CD4-positive, alpha-beta T cell (primary cell): ENCODE data around the gene NME2. TPM values are rescaled to one million over a fixed set of nuclear protein-coding genes. Genes with fewer than 3 reads are reported as not detected.

Experiments
- ATAC-seq: fragments of 200-7000 bp; cut with Tn5 transposase; one replicate; pipeline ENCODE4 v1.10.0; 2022; ENCODE audit warnings: mild to moderate bottlenecking; ENCODE audit not compliant: poor library complexity
- CTCF ChIA-PET: fragments of 350-600 bp; sonication (Branson Sonifier 250); formaldehyde crosslinking; loops from one replicate; lab custom pipeline; 2021; ENCODE audit warnings: antibody characterized with exemption, inconsistent platforms; lab: Charles Lee
- POLR2A ChIA-PET: fragments of 350-600 bp; sonication (Branson Sonifier 250); formaldehyde crosslinking; loops from one replicate; lab custom pipeline; 2021; ENCODE audit warnings: antibody characterized with exemption, inconsistent platforms; lab: Charles Lee
- DNase-seq, 14 experiments: peaks; one replicate each; pipeline ENCODE4 v3.0.0-alpha.2; 2013 to 2020; ENCODE audit warnings: mixed read lengths in 2 of 14
- H3K27ac ChIP-seq, 2 donors: one replicate each; pipeline versions ENCODE4 v1.5.1 to v1.7.0; 2013; ENCODE audit warnings: low read length in 2 of 2, low read depth in 1 of 2, mild to moderate bottlenecking in 1 of 2
- H3K27me3 ChIP-seq, 2 experiments: 1 replicate in 1 of 2; 2 replicates in 1 of 2; pipeline versions ENCODE4 v1.6.1 to v1.7.0; 2013; ENCODE audit warnings: low read length in 2 of 2, control low read depth in 1 of 2, mild to moderate bottlenecking in 1 of 2, moderate library complexity in 1 of 2; ENCODE audit not compliant: insufficient read depth in 2 of 2, control insufficient read depth in 1 of 2
- H3K36me3 ChIP-seq: one replicate; pipeline ENCODE4 v1.6.1; 2013; ENCODE audit warnings: low read length, control low read depth; ENCODE audit not compliant: insufficient read depth
- H3K4me1 ChIP-seq: one replicate; pipeline ENCODE4 v1.6.1; 2013; ENCODE audit warnings: low read length, control low read depth; ENCODE audit not compliant: insufficient read depth
- H3K4me3 ChIP-seq: one replicate; pipeline ENCODE4 v1.5.1; 2013; ENCODE audit warnings: mild to moderate bottlenecking, low read length, moderate library complexity
- H3K9me3 ChIP-seq, 2 experiments: 1 replicate in 1 of 2; 2 replicates in 1 of 2; pipeline versions ENCODE4 v1.6.1 to v1.7.0; 2013; ENCODE audit warnings: low read length in 2 of 2, mild to moderate bottlenecking in 2 of 2, control low read depth in 1 of 2, moderate library complexity in 1 of 2; ENCODE audit not compliant: control insufficient read depth in 1 of 2, insufficient read depth in 1 of 2
- H3K27ac Mint-ChIP-seq: one replicate; pipeline ENCODE4 v1.8.0; 2020; ENCODE audit warnings: mixed read lengths
- H3K27me3 Mint-ChIP-seq: one replicate; pipeline ENCODE4 v1.8.0; 2021; ENCODE audit warnings: mixed read lengths
- H3K36me3 Mint-ChIP-seq: one replicate; pipeline ENCODE4 v1.8.0; 2021; ENCODE audit warnings: low read depth, mixed read lengths
- H3K4me1 Mint-ChIP-seq: one replicate; pipeline ENCODE4 v1.8.0; 2021; ENCODE audit warnings: low read depth, mixed read lengths
- H3K4me3 Mint-ChIP-seq: one replicate; pipeline ENCODE4 v1.8.0; 2020; ENCODE audit warnings: mild to moderate bottlenecking, mixed read lengths
- H3K9me3 Mint-ChIP-seq: one replicate; pipeline ENCODE4 v1.8.0; 2020; ENCODE audit warnings: mixed read lengths
- intact Hi-C, 2 experiments: fragments of 100-400 bp; cut with DNase I in 1 of 2; cut with micrococcal nuclease in 1 of 2; formaldehyde crosslinking; loops; one replicate each; pipeline versions ENCODE4 v1.15.1 to v1.9.0; 2023 to 2025; cut with DNase I, micrococcal nuclease
- total RNA-seq, 174 experiments: library from RNA in 2 of 174; stranded (reverse) in 2 of 174; gene quantifications; one replicate each; pipeline ENCODE4 v1.2.3 and lab custom pipeline; 2021 to 2026
- TF ChIP-seq, protein P1 (sequence below): fragments of 200-600 bp; IDR thresholded peaks from one replicate; pipeline ENCODE4 v1.8.0; 2022; ENCODE audit warnings: antibody characterized with exemption, mild to moderate bottlenecking

NME2 gene
- total RNA-seq, 2 experiments from 2014 or later, result 135 to 138 TPM

DNA sequence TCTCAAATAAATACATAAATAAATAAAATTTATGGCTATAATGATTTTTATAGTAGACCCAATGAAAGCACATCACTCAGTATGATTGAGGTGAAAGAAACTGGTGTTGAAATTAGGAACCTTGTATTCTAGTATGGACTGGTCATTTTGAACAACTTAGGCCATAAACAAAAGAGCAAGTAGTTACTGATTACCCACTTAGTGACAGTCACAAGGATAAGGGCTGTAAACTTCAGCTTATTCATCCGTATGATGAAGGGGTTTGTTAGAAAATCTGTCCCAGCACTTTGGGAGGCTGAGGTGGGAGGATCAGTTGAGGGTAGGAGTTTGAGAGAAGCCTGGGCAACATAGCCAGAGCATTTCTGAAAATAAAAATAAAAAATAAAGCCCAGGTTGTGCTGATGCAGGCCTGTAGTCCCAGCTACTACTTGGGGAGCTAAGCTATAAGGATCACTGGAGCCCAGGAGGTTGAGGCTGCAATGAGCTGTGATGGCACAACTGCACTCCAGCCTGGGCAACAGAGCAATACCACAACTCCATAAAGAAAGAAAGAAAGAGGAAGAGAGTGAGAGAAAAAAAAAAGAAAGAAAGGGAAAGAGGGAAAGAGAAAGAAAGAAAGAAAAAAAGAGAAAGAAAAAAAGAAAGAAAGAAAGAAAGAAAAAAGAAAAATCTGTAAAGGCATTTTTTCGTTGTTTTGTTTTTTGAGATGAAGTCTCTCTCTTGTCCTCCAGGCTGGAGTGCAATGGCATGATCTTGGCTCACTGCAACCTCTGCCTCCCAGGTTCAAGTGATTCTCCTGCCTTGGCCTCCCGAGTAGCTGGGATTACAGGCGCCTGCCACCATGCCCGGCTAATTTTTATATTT, 41.3 kb upstream of the NME2 start:
- ChIA-PET CTCF (interaction anchor here (0.6 to 6.0 kb wide), 3 partner anchors 28 to 124 kb away, joined by 3 to 43 read pairs (median 3); partner anchors contain the start of gene NME1), POLR2A (no interaction called here)
- Histone ChIP-seq H3K36me3 (no peaks in the 10 kb centered on the region), H3K27ac (no peak overlapping the region), H3K4me1 (peaks cover 14% of the 10 kb centered on the region), H3K27me3 (no peaks in the 10 kb centered on the region), H3K9me3 (no peaks in the 10 kb centered on the region), H3K4me3 (no peak overlapping the region)
- TF ChIP-seq, protein P1, sequence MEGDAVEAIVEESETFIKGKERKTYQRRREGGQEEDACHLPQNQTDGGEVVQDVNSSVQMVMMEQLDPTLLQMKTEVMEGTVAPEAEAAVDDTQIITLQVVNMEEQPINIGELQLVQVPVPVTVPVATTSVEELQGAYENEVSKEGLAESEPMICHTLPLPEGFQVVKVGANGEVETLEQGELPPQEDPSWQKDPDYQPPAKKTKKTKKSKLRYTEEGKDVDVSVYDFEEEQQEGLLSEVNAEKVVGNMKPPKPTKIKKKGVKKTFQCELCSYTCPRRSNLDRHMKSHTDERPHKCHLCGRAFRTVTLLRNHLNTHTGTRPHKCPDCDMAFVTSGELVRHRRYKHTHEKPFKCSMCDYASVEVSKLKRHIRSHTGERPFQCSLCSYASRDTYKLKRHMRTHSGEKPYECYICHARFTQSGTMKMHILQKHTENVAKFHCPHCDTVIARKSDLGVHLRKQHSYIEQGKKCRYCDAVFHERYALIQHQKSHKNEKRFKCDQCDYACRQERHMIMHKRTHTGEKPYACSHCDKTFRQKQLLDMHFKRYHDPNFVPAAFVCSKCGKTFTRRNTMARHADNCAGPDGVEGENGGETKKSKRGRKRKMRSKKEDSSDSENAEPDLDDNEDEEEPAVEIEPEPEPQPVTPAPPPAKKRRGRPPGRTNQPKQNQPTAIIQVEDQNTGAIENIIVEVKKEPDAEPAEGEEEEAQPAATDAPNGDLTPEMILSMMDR, result no peak
- H3K9me3 Mint-ChIP-seq, result no peaks in the 10 kb centered on the region
- DNase-seq, result no peak
- no peaks in the 10 kb centered on the region for H3K27me3 Mint-ChIP-seq
- no peak for ATAC-seq
- H3K27ac Mint-ChIP-seq, result no peak overlapping the region
- peaks cover under 1% of the 10 kb centered on the region for H3K36me3 Mint-ChIP-seq
- H3K4me3 Mint-ChIP-seq, result no peak overlapping the region
- intact Hi-C loops, result loop anchor here in 1 of 2 experiments (5.0 kb wide), 2 partner anchors 137 to 273 kb away; partner anchors contain the start of genes MBTD1 and UTP18
- peaks cover 17% of the 10 kb centered on the region for H3K4me1 Mint-ChIP-seq

DNA sequence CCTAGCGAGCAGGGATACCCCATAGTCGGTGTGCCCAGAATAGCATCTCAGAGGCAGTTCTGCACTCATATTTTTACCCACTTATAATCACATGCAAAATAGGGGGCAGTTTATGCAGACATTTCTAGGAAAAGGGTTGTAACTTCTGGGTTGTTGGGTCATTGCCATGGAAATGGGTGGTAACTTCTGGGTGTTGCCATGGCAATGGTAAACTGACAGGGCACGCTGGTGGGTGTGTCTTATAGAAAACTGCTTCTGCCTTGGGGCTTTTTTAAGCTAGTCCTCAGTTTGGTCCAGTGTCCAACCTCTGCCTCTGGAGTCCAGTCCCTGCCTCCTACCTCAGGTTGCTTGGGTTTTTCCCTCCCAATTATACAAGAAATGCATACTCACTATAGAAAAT, 38.1 kb upstream of the NME2 start:
- peak in 2 of 14 experiments; percentile 35 to 47 for DNase-seq
- TF ChIP-seq, protein P1, result no peak
- Histone ChIP-seq H3K27ac (no peak overlapping the region), H3K27me3 (no peaks in the 10 kb centered on the region), H3K4me3 (no peak overlapping the region), H3K9me3 (no peaks in the 10 kb centered on the region), H3K4me1 (no peaks in the 10 kb centered on the region), H3K36me3 (no peaks in the 10 kb centered on the region)
- ATAC-seq, result no peak
- no peaks in the 10 kb centered on the region for H3K9me3 Mint-ChIP-seq
- no peaks in the 10 kb centered on the region for H3K4me1 Mint-ChIP-seq
- CTCF ChIA-PET, result no interaction called here
- no peak overlapping the region for H3K4me3 Mint-ChIP-seq
- no peaks in the 10 kb centered on the region for H3K36me3 Mint-ChIP-seq
- intact Hi-C loops, result no loop called here
- no peaks in the 10 kb centered on the region for H3K27me3 Mint-ChIP-seq
- no peak overlapping the region for H3K27ac Mint-ChIP-seq
- POLR2A ChIA-PET, result no interaction called here

DNA sequence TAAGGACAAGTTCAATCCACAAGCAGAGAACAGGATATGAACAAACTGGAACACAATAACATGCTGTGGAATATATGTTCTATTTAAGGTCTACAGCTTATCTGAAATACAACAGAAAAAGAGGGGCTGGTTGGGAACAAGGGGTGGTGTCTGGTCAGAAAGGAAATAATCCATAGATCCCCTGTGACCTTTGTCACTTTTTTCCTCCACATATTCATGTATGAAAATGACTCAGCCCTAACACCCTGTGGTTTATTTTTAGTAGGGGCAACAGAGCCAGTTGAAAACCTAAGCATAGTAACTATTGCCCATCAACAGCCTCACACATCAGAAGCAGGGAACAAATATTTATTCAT, 33.3 kb upstream of the NME2 start:
- Histone ChIP-seq H3K36me3 (no peaks in the 10 kb centered on the region), H3K27ac (no peak overlapping the region), H3K4me1 (no peaks in the 10 kb centered on the region), H3K27me3 (no peaks in the 10 kb centered on the region), H3K4me3 (no peak overlapping the region), H3K9me3 (no peaks in the 10 kb centered on the region)
- Mint-ChIP-seq H3K36me3 (no peaks in the 10 kb centered on the region), H3K27ac (no peak overlapping the region), H3K9me3 (no peaks in the 10 kb centered on the region), H3K4me1 (no peaks in the 10 kb centered on the region), H3K4me3 (no peak overlapping the region), H3K27me3 (no peaks in the 10 kb centered on the region)
- TF ChIP-seq, protein P1, result no peak
- DNase-seq (no peak), ATAC-seq (no peak)
- CTCF ChIA-PET, result no interaction called here
- POLR2A ChIA-PET, result no interaction called here
- intact Hi-C loops, result no loop called here
